Measurements from ENCODE around the gene UBXN10. TPM values are rescaled to one million over a fixed set of nuclear protein-coding genes. Genes with fewer than 3 reads are reported as not detected.

The UBXN10 gene
- total RNA-seq, 2 experiments from 2014 or later = 0.42 to 0.50 TPM

- Histone ChIP-seq H3K79me2 (ENCODE audit: insufficient read depth, low read depth, low read length) (no peaks in the 10 kb centered on the region), H3K9me3 (ENCODE audit: low read length) (no peaks in the 10 kb centered on the region), H4K20me1 (ENCODE audit: insufficient read depth, low read length) (no peaks in the 10 kb centered on the region), H2AFZ (ENCODE audit: low read length) (no peak overlapping the region), H3K36me3 (ENCODE audit: insufficient read depth, low read length) (no peaks in the 10 kb centered on the region), H3K4me2 (ENCODE audit: low read length) (no peak overlapping the region), H3K9me2 (ENCODE audit: insufficient read depth, low read length) (no peaks in the 10 kb centered on the region), H3K4me1 (ENCODE audit: insufficient read depth, low read length, poor library complexity, severe bottlenecking) (peaks cover 5% of the 10 kb centered on the region), H3K27ac (ENCODE audit: low read depth, low read length, poor library complexity, severe bottlenecking) (no peak overlapping the region), H3K4me3 (ENCODE audit: low read depth, low read length, poor library complexity, severe bottlenecking) (no peak overlapping the region)
- POLR2A ChIA-PET = no interaction called here
- no TSS peak for BruUV-seq (replicated peaks)
- intact Hi-C loops (cut with micrococcal nuclease; ENCODE audit: unreplicated experiment) = loop anchor here (1.0 kb wide), 2 partner anchors 52 to 235 kb away; no protein-coding TSS in a partner anchor
- no peak for TF ChIP-seq EZH2phosphoT487 (IDR thresholded peaks at IDR 0.05; ENCODE audit: borderline replicate concordance, low read depth, low read length)
- TF ChIP-seq CTCF (conservative IDR thresholded peaks at IDR 0.05; ENCODE audit: low read length) = no peak
- CTCF ChIA-PET (ENCODE audit: unreplicated experiment) = interaction anchor here (0.6 kb wide), 1 partner anchor 235 kb away, joined by 4 read pairs; no protein-coding TSS in a partner anchor
- DNase-seq (ENCODE audit: low spot score) = no peak
Observed at GRCh38 chr1:20153000-20153418, 32.9 kb upstream of the UBXN10 start.

GRCh38 chr1:20154301-20154831 lies 31.5 kb upstream of the UBXN10 start:
- POLR2A ChIA-PET = no interaction called here
- H4K20me1 ChIP-seq (ENCODE audit: insufficient read depth, low read length) = no peaks in the 10 kb centered on the region
- no TSS peak for BruUV-seq (replicated peaks)
- no peak for DNase-seq (ENCODE audit: low spot score)
- H3K79me2 ChIP-seq (ENCODE audit: insufficient read depth, low read depth, low read length) = no peaks in the 10 kb centered on the region
- CTCF ChIA-PET (ENCODE audit: unreplicated experiment) = no interaction called here
- H3K4me2 ChIP-seq (ENCODE audit: low read length) = 0 out of 2 replicates have a peak overlapping the region, but pooled peaks have one; percentile 2
- TF ChIP-seq EZH2phosphoT487 (IDR thresholded peaks at IDR 0.05; ENCODE audit: borderline replicate concordance, low read depth, low read length) = no peak
- TF ChIP-seq CTCF (conservative IDR thresholded peaks at IDR 0.05; ENCODE audit: low read length) = no peak
- no peaks in the 10 kb centered on the region for H3K9me2 ChIP-seq (ENCODE audit: insufficient read depth, low read length)
- intact Hi-C loops (cut with micrococcal nuclease; ENCODE audit: unreplicated experiment) = no loop called here
- H3K9me3 ChIP-seq (ENCODE audit: low read length) = no peaks in the 10 kb centered on the region
- no peak overlapping the region for H3K4me3 ChIP-seq (ENCODE audit: low read depth, low read length, poor library complexity, severe bottlenecking)
- peaks cover 5% of the 10 kb centered on the region for H3K4me1 ChIP-seq (ENCODE audit: insufficient read depth, low read length, poor library complexity, severe bottlenecking)
- H3K36me3 ChIP-seq (ENCODE audit: insufficient read depth, low read length) = no peaks in the 10 kb centered on the region
- no peak overlapping the region for H3K27ac ChIP-seq (ENCODE audit: low read depth, low read length, poor library complexity, severe bottlenecking)
- H2AFZ ChIP-seq (ENCODE audit: low read length) = no peak overlapping the region

GRCh38 chr1:20158358-20159070 lies 27.4 kb upstream of the UBXN10 start:
- no peak for TF ChIP-seq EZH2phosphoT487 (IDR thresholded peaks at IDR 0.05; ENCODE audit: borderline replicate concordance, low read depth, low read length)
- 0 out of 2 replicates have a peak, but pooled peaks have one; percentile 15 for TF ChIP-seq CTCF (conservative IDR thresholded peaks at IDR 0.05; ENCODE audit: low read length)

More at GRCh38 chr1:20158358-20159070, 27.4 kb upstream of the UBXN10 start:
- H4K20me1 ChIP-seq (ENCODE audit: insufficient read depth, low read length) = no peaks in the 10 kb centered on the region
- no peaks in the 10 kb centered on the region for H3K4me1 ChIP-seq (ENCODE audit: insufficient read depth, low read length, poor library complexity, severe bottlenecking)
- intact Hi-C loops (cut with micrococcal nuclease; ENCODE audit: unreplicated experiment) = no loop called here
- POLR2A ChIA-PET = interaction anchor here (0.6 kb wide), 1 partner anchor 40 kb away, joined by 3 read pairs; no protein-coding TSS in a partner anchor
- DNase-seq (ENCODE audit: low spot score) = no peak
- no peaks in the 10 kb centered on the region for H3K36me3 ChIP-seq (ENCODE audit: insufficient read depth, low read length)
- CTCF ChIA-PET (ENCODE audit: unreplicated experiment) = no interaction called here
- peaks cover 13% of the 10 kb centered on the region; the same call in 1 of the 2 replicates for H3K9me3 ChIP-seq (ENCODE audit: low read length)
- no peaks in the 10 kb centered on the region for H3K9me2 ChIP-seq (ENCODE audit: insufficient read depth, low read length)
- no peak overlapping the region for H3K27ac ChIP-seq (ENCODE audit: low read depth, low read length, poor library complexity, severe bottlenecking)
- no peaks in the 10 kb centered on the region for H3K79me2 ChIP-seq (ENCODE audit: insufficient read depth, low read depth, low read length)
- BruUV-seq (replicated peaks) = no TSS peak
- H3K4me3 ChIP-seq (ENCODE audit: low read depth, low read length, poor library complexity, severe bottlenecking) = no peak overlapping the region
- no peak overlapping the region for H2AFZ ChIP-seq (ENCODE audit: low read length)
- H3K4me2 ChIP-seq (ENCODE audit: low read length) = no peak overlapping the region
